GM21786 (cell line): Measurements from ENCODE around the gene GPR78.
"Not testable (repeated sequence)": the region's sequence is repeated elsewhere in the genome, so short reads cannot be mapped to it uniquely, and the experiment has no call there.

Experiments used
- ATAC-seq: cut with Tn5 transposase; IDR thresholded peaks from one replicate; pipeline ENCODE4 v1.9.1; 2021; ENCODE audit not compliant: unreplicated experiment

Gene GPR78

GRCh38 chr4:8614365-8615193 is 34.4 kb downstream of the GPR78 start:
- no peak for ATAC-seq

GRCh38 chr4:8615366-8615765 is 35.2 kb downstream of the GPR78 start:
- no peak for ATAC-seq

- ATAC-seq: no peak
Measured at GRCh38 chr4:8615921-8616787, 36.0 kb downstream of the GPR78 start.

- no peak for ATAC-seq
Measured at GRCh38 chr4:8616831-8617230, 36.6 kb downstream of the GPR78 start.

- ATAC-seq: no peak
Measured at GRCh38 chr4:8617486-8618040, 37.4 kb downstream of the GPR78 start.

GRCh38 chr4:8618421-8618820 is 38.2 kb downstream of the GPR78 start:
- ATAC-seq: no peak

GRCh38 chr4:8618961-8619720 is 38.9 kb downstream of the GPR78 start:
- ATAC-seq: no peak

- ATAC-seq: not testable (repeated sequence)
Measured at GRCh38 chr4:8621135-8621534, 40.9 kb downstream of the GPR78 start.

GRCh38 chr4:8624601-8625272 is 44.5 kb downstream of the GPR78 start:
- not testable (repeated sequence) for ATAC-seq

- ATAC-seq: not testable (repeated sequence)
Measured at GRCh38 chr4:8630240-8630905, 50.2 kb downstream of the GPR78 start.

GRCh38 chr4:8631896-8632295 is 51.7 kb downstream of the GPR78 start:
- ATAC-seq: not testable (repeated sequence)

- ATAC-seq: not testable (repeated sequence)
Measured at GRCh38 chr4:8634773-8635172, 54.6 kb downstream of the GPR78 start.

GRCh38 chr4:8635897-8636554 is 55.8 kb downstream of the GPR78 start:
- ATAC-seq: not testable (repeated sequence)
